Astrocyte (in vitro differentiated cells and primary cell): ENCODE measurements around the gene CDKL4.

ENCODE experiments used
- EZH2 ChIP-seq: IDR thresholded peaks from 2 replicates; pipeline ENCODE4 v1.6.1; 2012; ENCODE audit warnings: mild to moderate bottlenecking, low read length, inconsistent platforms; ENCODE audit not compliant: insufficient read depth
- TF ChIP-seq, protein P1 (sequence below): IDR thresholded peaks from 2 replicates; pipeline ENCODE4 v1.5.1; 2011; ENCODE audit warnings: low read depth, mild to moderate bottlenecking, inconsistent platforms, low read length, moderate library complexity; ENCODE audit not compliant: insufficient read depth

DNA sequence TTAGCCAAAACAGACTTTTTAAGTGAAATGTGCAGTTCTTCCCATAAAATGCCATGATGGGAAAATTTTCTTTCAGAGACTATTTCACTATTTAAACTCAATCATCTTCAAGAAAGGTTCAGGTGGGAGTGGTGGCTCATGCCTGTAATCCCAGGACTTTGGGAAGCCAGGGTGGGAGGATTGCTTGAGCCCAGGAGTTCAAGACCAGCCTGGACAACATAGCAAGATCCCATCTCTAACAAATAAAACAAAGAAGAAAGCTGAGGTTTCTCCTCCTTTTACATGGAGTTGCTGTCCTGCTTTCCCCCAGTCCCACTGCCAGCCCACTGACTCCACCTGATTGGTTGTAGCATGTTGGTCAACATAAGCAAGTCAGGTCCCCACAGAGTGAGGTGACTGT lies 97.1 kb downstream of the CDKL4 start:
- no peak for TF ChIP-seq EZH2
- TF ChIP-seq, protein P1, sequence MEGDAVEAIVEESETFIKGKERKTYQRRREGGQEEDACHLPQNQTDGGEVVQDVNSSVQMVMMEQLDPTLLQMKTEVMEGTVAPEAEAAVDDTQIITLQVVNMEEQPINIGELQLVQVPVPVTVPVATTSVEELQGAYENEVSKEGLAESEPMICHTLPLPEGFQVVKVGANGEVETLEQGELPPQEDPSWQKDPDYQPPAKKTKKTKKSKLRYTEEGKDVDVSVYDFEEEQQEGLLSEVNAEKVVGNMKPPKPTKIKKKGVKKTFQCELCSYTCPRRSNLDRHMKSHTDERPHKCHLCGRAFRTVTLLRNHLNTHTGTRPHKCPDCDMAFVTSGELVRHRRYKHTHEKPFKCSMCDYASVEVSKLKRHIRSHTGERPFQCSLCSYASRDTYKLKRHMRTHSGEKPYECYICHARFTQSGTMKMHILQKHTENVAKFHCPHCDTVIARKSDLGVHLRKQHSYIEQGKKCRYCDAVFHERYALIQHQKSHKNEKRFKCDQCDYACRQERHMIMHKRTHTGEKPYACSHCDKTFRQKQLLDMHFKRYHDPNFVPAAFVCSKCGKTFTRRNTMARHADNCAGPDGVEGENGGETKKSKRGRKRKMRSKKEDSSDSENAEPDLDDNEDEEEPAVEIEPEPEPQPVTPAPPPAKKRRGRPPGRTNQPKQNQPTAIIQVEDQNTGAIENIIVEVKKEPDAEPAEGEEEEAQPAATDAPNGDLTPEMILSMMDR = no peak
